ENCODE results near the gene RAD54L. TPM values are rescaled to one million over a fixed set of nuclear protein-coding genes. Genes with fewer than 3 reads are reported as not detected.
"Not testable (repeated sequence)": the region's sequence is repeated elsewhere in the genome, so short reads cannot be mapped to it uniquely, and the experiment has no call there.

The RAD54L gene
- total RNA-seq, 2 donors from 2014 or later, result 38.6 to 58.3 TPM

GRCh38 chr1:46221749-46222148 lies 25.8 kb upstream of the RAD54L start:
- Histone ChIP-seq H3K4me3 (ENCODE audit: low read length) (no peak overlapping the region), H3K27ac (ENCODE audit: low read depth, low read length) (peak overlapping the region; percentile 62), H3K4me1 (ENCODE audit: control insufficient read depth, insufficient read depth, low read length) (peaks cover 2% of the 10 kb centered on the region), H3K27me3 (ENCODE audit: control insufficient read depth, insufficient read depth, low read length, poor library complexity, severe bottlenecking) (no peaks in the 10 kb centered on the region), H3K9me3 (ENCODE audit: control insufficient read depth, low read length) (no peaks in the 10 kb centered on the region), H3K36me3 (ENCODE audit: control insufficient read depth, insufficient read depth, low read length) (no peaks in the 10 kb centered on the region), H3K9ac (ENCODE audit: extremely low read depth, low read length, poor library complexity, severe bottlenecking) (no peak overlapping the region)
- Mint-ChIP-seq H3K27me3 (ENCODE audit: insufficient read depth) (no peaks in the 10 kb centered on the region), H3K9me3 (no peaks in the 10 kb centered on the region), H3K36me3 (ENCODE audit: low read depth) (no peaks in the 10 kb centered on the region), H3K4me3 (no peak overlapping the region), H3K27ac (peak overlapping the region; percentile 68), H3K4me1 (peaks cover 36% of the 10 kb centered on the region)
- DNase-seq, result peak; percentile 78
- WGBS, 2 experiments (ENCODE audit: insufficient coverage in 1 of 2, insufficient read length in 1 of 2), result 39% methylated on average over 4 of the region's 4 CpGs; no CpG with 5 or more reads in 1 of the 2 experiments
- no peak for TF ChIP-seq CTCF (conservative IDR thresholded peaks at IDR 0.05)

- H3K27me3 ChIP-seq (ENCODE audit: control insufficient read depth, insufficient read depth, low read length, poor library complexity, severe bottlenecking); H3K9me3 Mint-ChIP-seq; H3K9me3 ChIP-seq (ENCODE audit: control insufficient read depth, low read length); H3K4me3 ChIP-seq (ENCODE audit: low read length); H3K27me3 Mint-ChIP-seq (ENCODE audit: insufficient read depth); H3K27ac Mint-ChIP-seq; H3K36me3 ChIP-seq (ENCODE audit: control insufficient read depth, insufficient read depth, low read length); DNase-seq; H3K27ac ChIP-seq (ENCODE audit: low read depth, low read length); H3K9ac ChIP-seq (ENCODE audit: extremely low read depth, low read length, poor library complexity, severe bottlenecking); H3K36me3 Mint-ChIP-seq (ENCODE audit: low read depth); H3K4me1 ChIP-seq (ENCODE audit: control insufficient read depth, insufficient read depth, low read length); H3K4me3 Mint-ChIP-seq: not testable (repeated sequence)
- H3K4me1 Mint-ChIP-seq, result peaks cover 36% of the 10 kb centered on the region
- WGBS, 2 experiments (ENCODE audit: insufficient coverage in 1 of 2, insufficient read length in 1 of 2), result 88 to 89% methylated on average over 11 of the region's 11 CpGs
Measured at GRCh38 chr1:46223055-46223454, 24.5 kb upstream of the RAD54L start.

GRCh38 chr1:46223472-46223943 lies 24.1 kb upstream of the RAD54L start:
- Mint-ChIP-seq H3K9me3 (no peaks in the 10 kb centered on the region), H3K27ac (no peak overlapping the region), H3K36me3 (ENCODE audit: low read depth) (no peaks in the 10 kb centered on the region), H3K4me3 (no peak overlapping the region), H3K27me3 (ENCODE audit: insufficient read depth) (no peaks in the 10 kb centered on the region), H3K4me1 (peaks cover 36% of the 10 kb centered on the region)
- Histone ChIP-seq H3K36me3 (ENCODE audit: control insufficient read depth, insufficient read depth, low read length) (no peaks in the 10 kb centered on the region), H3K9ac (ENCODE audit: extremely low read depth, low read length, poor library complexity, severe bottlenecking) (peak overlapping the region; percentile 19), H3K4me3 (ENCODE audit: low read length) (no peak overlapping the region), H3K27me3 (ENCODE audit: control insufficient read depth, insufficient read depth, low read length, poor library complexity, severe bottlenecking) (no peaks in the 10 kb centered on the region), H3K27ac (ENCODE audit: low read depth, low read length) (no peak overlapping the region), H3K9me3 (ENCODE audit: control insufficient read depth, low read length) (no peaks in the 10 kb centered on the region), H3K4me1 (ENCODE audit: control insufficient read depth, insufficient read depth, low read length) (peaks cover 2% of the 10 kb centered on the region)
- peak; percentile 99 for TF ChIP-seq CTCF (conservative IDR thresholded peaks at IDR 0.05)
- WGBS, 2 experiments (ENCODE audit: insufficient coverage in 1 of 2, insufficient read length in 1 of 2), result 19 to 31% methylated on average over 6 of the region's 6 CpGs
- peak; percentile 86 for DNase-seq

- no peak for TF ChIP-seq CTCF (conservative IDR thresholded peaks at IDR 0.05)
- Histone ChIP-seq H3K4me3 (ENCODE audit: low read length) (no peak overlapping the region), H3K36me3 (ENCODE audit: control insufficient read depth, insufficient read depth, low read length) (no peaks in the 10 kb centered on the region), H3K4me1 (ENCODE audit: control insufficient read depth, insufficient read depth, low read length) (peaks cover 2% of the 10 kb centered on the region), H3K27me3 (ENCODE audit: control insufficient read depth, insufficient read depth, low read length, poor library complexity, severe bottlenecking) (no peaks in the 10 kb centered on the region), H3K27ac (ENCODE audit: low read depth, low read length) (no peak overlapping the region), H3K9me3 (ENCODE audit: control insufficient read depth, low read length) (no peaks in the 10 kb centered on the region), H3K9ac (ENCODE audit: extremely low read depth, low read length, poor library complexity, severe bottlenecking) (no peak overlapping the region)
- DNase-seq, result no peak
- Mint-ChIP-seq H3K27me3 (ENCODE audit: insufficient read depth) (no peaks in the 10 kb centered on the region), H3K36me3 (ENCODE audit: low read depth) (no peaks in the 10 kb centered on the region), H3K27ac (no peak overlapping the region), H3K9me3 (no peaks in the 10 kb centered on the region), H3K4me3 (no peak overlapping the region), H3K4me1 (peaks cover 25% of the 10 kb centered on the region)
- 89 to 95% methylated on average over 4 of the region's 4 CpGs for WGBS, 2 experiments (ENCODE audit: insufficient coverage in 1 of 2, insufficient read length in 1 of 2)
Measured at GRCh38 chr1:46224966-46225365, 22.6 kb upstream of the RAD54L start.

- H3K36me3 Mint-ChIP-seq (ENCODE audit: low read depth); H3K4me1 Mint-ChIP-seq; H3K4me3 ChIP-seq (ENCODE audit: low read length); H3K27ac ChIP-seq (ENCODE audit: low read depth, low read length); H3K9me3 Mint-ChIP-seq; H3K27ac Mint-ChIP-seq; H3K36me3 ChIP-seq (ENCODE audit: control insufficient read depth, insufficient read depth, low read length); H3K4me3 Mint-ChIP-seq; H3K9ac ChIP-seq (ENCODE audit: extremely low read depth, low read length, poor library complexity, severe bottlenecking); H3K27me3 ChIP-seq (ENCODE audit: control insufficient read depth, insufficient read depth, low read length, poor library complexity, severe bottlenecking); DNase-seq; H3K9me3 ChIP-seq (ENCODE audit: control insufficient read depth, low read length); H3K4me1 ChIP-seq (ENCODE audit: control insufficient read depth, insufficient read depth, low read length); H3K27me3 Mint-ChIP-seq (ENCODE audit: insufficient read depth): not testable (repeated sequence)
- 96% methylated on average over 2 of the region's 3 CpGs; no CpG with 5 or more reads in 1 of the 2 experiments for WGBS, 2 experiments (ENCODE audit: insufficient coverage in 1 of 2, insufficient read length in 1 of 2)
Measured at GRCh38 chr1:46231231-46231630, 16.3 kb upstream of the RAD54L start.
